A673 (cell line): Measurements from ENCODE around the gene COX5A. TPM values are rescaled to one million over a fixed set of nuclear protein-coding genes. Genes with fewer than 3 reads are reported as not detected.

Experiments used
- BruUV-seq: library from RNA; stranded (reverse); fragments of 400-500 nt; replicated peaks from 2 replicates; lab custom pipeline; 2021; lab: Mats Ljungman, UMichigan
- CTCF ChIA-PET: fragments of 300-600 bp; sonication (Branson Sonifier 250); formaldehyde crosslinking; loops from one replicate; lab custom pipeline; 2022; ENCODE audit warnings: antibody characterized with exemption; lab: Charles Lee
- POLR2A ChIA-PET: fragments of 300-600 bp; sonication (Branson Sonifier 250); formaldehyde crosslinking; loops from one replicate; lab custom pipeline; 2022; ENCODE audit warnings: antibody characterized with exemption; ENCODE audit not compliant: low non-redundant PET; lab: Charles Lee
- DNase-seq: peaks from one replicate; pipeline ENCODE4 v3.0.0-alpha.2; 2015; ENCODE audit warnings: low spot score
- H3K27ac ChIP-seq: fragments of 200-600 bp; sonication (generic); 2 replicates; pipeline ENCODE4 v1.5.1; 2016; ENCODE audit warnings: mixed run types, low read depth, mild to moderate bottlenecking, mixed read lengths, antibody characterized with exemption, low read length; ENCODE audit not compliant: poor library complexity, severe bottlenecking
- H3K27me3 ChIP-seq: fragments of 200-600 bp; sonication (generic); replicated peaks from 2 replicates; pipeline ENCODE4 v1.6.1; 2017; ENCODE audit warnings: mixed run types, low read depth, mild to moderate bottlenecking, mixed read lengths, antibody characterized with exemption, low read length; ENCODE audit not compliant: insufficient read depth, poor library complexity
- H3K36me3 ChIP-seq: fragments of 200-600 bp; sonication (generic); 2 replicates; pipeline ENCODE4 v1.6.1; 2016; ENCODE audit warnings: mixed run types, mild to moderate bottlenecking, mixed read lengths, antibody characterized with exemption, low read length; ENCODE audit not compliant: insufficient read depth, poor library complexity, severe bottlenecking
- H3K4me1 ChIP-seq: fragments of 200-600 bp; sonication (generic); 2 replicates; pipeline ENCODE4 v1.6.1; 2017; ENCODE audit warnings: mixed run types, mild to moderate bottlenecking, mixed read lengths, antibody characterized with exemption, low read length; ENCODE audit not compliant: insufficient read depth, poor library complexity, severe bottlenecking
- H3K4me3 ChIP-seq: fragments of 200-600 bp; sonication (generic); 2 replicates; pipeline ENCODE4 v1.5.1; 2016; ENCODE audit warnings: low read depth, mixed run types, mild to moderate bottlenecking, mixed read lengths, low read length; ENCODE audit not compliant: poor library complexity, severe bottlenecking
- H3K9me3 ChIP-seq: fragments of 200-600 bp; sonication (generic); 2 replicates; pipeline ENCODE4 v1.6.1; 2016; ENCODE audit warnings: mixed run types, low read depth, mild to moderate bottlenecking, mixed read lengths, antibody characterized with exemption, low read length; ENCODE audit not compliant: poor library complexity, severe bottlenecking
- EZH2 ChIP-seq: fragments of 200-600 bp; sonication (generic); IDR thresholded peaks from 2 replicates; pipeline ENCODE4 v1.6.1; 2017; ENCODE audit warnings: borderline replicate concordance, low read depth, mild to moderate bottlenecking, mixed read lengths, antibody characterized with exemption, low read length; ENCODE audit not compliant: poor library complexity, severe bottlenecking
- intact Hi-C: fragments of 100-400 bp; cut with micrococcal nuclease; formaldehyde crosslinking; loops from one replicate; pipeline ENCODE4 v1.10.0; 2022; ENCODE audit not compliant: unreplicated experiment
- total RNA-seq: library from RNA; stranded (reverse); gene quantifications from 2 replicates; pipeline ENCODE4 v1.2.3, GENCODE V29; 2021
- TF ChIP-seq, protein P1 (sequence below): fragments of 300-800, 200-600 bp; sonication (generic); conservative IDR thresholded peaks from 2 replicates; pipeline ENCODE4 v1.5.1; 2017; ENCODE audit warnings: low read depth, mild to moderate bottlenecking, antibody characterized with exemption, low read length, moderate library complexity, mixed read lengths

The COX5A gene
- total RNA-seq, 1 experiment from 2014 or later, result 354 TPM

DNA sequence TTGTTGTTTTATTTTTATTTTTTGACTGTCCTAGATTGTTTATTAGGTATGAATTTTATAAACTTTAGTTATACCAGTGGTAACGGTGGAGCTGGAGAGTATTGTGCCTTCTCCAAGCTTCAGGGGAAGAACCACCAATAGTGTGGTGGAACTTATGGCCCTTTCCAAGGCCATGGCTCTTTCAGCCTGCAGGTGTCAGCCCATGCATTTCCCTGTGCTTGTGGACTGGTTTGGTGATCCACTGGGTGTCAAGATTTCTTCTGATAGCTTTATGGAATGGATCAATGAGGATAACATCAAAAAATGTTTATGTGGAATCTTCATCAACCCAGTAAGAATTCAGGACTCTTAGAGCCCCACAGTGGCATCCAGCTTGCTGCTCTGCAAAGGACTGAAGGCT is 38.3 kb upstream of the COX5A start:
- H3K4me3 ChIP-seq, result no peak overlapping the region
- H3K36me3 ChIP-seq, result no peaks in the 10 kb centered on the region
- BruUV-seq, result no TSS peak
- DNase-seq, result no peak
- ChIA-PET CTCF (no interaction called here), POLR2A (no interaction called here)
- intact Hi-C loops, result no loop called here
- no peaks in the 10 kb centered on the region for H3K9me3 ChIP-seq
- no peak overlapping the region for H3K27ac ChIP-seq
- no peaks in the 10 kb centered on the region for H3K27me3 ChIP-seq
- H3K4me1 ChIP-seq, result no peaks in the 10 kb centered on the region
- TF ChIP-seq, protein P1, sequence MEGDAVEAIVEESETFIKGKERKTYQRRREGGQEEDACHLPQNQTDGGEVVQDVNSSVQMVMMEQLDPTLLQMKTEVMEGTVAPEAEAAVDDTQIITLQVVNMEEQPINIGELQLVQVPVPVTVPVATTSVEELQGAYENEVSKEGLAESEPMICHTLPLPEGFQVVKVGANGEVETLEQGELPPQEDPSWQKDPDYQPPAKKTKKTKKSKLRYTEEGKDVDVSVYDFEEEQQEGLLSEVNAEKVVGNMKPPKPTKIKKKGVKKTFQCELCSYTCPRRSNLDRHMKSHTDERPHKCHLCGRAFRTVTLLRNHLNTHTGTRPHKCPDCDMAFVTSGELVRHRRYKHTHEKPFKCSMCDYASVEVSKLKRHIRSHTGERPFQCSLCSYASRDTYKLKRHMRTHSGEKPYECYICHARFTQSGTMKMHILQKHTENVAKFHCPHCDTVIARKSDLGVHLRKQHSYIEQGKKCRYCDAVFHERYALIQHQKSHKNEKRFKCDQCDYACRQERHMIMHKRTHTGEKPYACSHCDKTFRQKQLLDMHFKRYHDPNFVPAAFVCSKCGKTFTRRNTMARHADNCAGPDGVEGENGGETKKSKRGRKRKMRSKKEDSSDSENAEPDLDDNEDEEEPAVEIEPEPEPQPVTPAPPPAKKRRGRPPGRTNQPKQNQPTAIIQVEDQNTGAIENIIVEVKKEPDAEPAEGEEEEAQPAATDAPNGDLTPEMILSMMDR, result no peak
- no peak for TF ChIP-seq EZH2

DNA sequence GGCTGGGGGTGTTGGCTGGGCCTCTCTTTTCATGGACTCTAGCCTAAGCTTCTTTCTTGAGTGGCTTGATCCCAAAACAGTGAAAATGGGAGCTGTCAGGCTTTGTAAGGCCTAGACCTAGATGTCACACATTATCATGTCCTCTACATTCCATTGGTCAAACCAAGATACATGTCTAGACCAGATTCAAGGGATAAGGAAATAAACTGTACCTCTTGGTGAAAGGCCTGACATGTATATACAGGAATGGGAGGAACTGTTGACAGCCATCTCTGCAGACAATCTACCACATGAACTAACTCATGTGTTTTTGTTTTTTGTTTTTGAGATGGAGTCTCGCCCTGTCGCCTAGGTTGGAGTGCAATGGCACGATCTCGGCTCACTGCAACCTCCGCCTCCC is 29.8 kb upstream of the COX5A start:
- ChIA-PET POLR2A (no interaction called here), CTCF (interaction anchor here (0.6 kb wide), 1 partner anchor 66 kb away, joined by 3 read pairs; no protein-coding TSS in a partner anchor)
- intact Hi-C loops, result no loop called here
- H3K4me1 ChIP-seq, result peaks cover 12% of the 10 kb centered on the region
- no peaks in the 10 kb centered on the region for H3K27me3 ChIP-seq
- TF ChIP-seq EZH2, result no peak
- TF ChIP-seq, protein P1, result no peak
- BruUV-seq, result no TSS peak
- H3K27ac ChIP-seq, result no peak overlapping the region
- no peak for DNase-seq
- no peak overlapping the region for H3K4me3 ChIP-seq
- no peaks in the 10 kb centered on the region for H3K36me3 ChIP-seq
- H3K9me3 ChIP-seq, result no peaks in the 10 kb centered on the region

DNA sequence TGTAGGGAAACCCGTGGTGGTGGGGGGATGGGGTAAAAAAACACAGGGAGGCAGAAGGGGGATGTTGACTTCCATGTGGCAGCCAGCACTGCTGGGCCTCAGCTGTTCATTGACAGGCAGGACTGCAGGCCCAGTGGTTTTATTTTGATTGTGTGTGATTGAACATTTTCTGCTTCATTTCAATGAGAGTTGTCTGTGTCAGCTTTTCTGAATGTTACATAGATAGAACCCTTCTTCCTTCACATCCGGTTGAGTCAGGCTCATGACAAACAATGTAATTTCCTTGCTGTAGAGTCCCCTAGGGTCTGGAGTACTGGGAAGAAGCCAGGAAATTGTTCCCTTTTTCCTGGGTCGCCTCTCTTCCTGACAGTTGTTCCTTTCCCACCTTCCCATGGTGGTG is 26.9 kb upstream of the COX5A start:
- intact Hi-C loops, result no loop called here
- Histone ChIP-seq H3K9me3 (no peaks in the 10 kb centered on the region), H3K4me1 (peaks cover 24% of the 10 kb centered on the region), H3K4me3 (no peak overlapping the region), H3K27ac (peak overlapping the region; percentile 52), H3K36me3 (no peaks in the 10 kb centered on the region), H3K27me3 (no peaks in the 10 kb centered on the region)
- peak; percentile 59 for DNase-seq
- no TSS peak for BruUV-seq
- TF ChIP-seq, protein P1, result no peak
- no peak for TF ChIP-seq EZH2
- ChIA-PET POLR2A (no interaction called here), CTCF (no interaction called here)
